B cell (primary cell): Measurements from ENCODE around the gene MGMT.

Experiments used
- CTCF ChIP-seq: fragments of 200-600 bp; IDR thresholded peaks from one replicate; pipeline ENCODE4 v1.8.0; 2022; ENCODE audit warnings: antibody characterized with exemption, mild to moderate bottlenecking
- EZH2 ChIP-seq: IDR thresholded peaks from 2 replicates; pipeline ENCODE4 v1.6.1; 2012; ENCODE audit warnings: borderline replicate concordance, low read depth, mild to moderate bottlenecking, moderate library complexity, low read length; ENCODE audit not compliant: insufficient read depth, poor library complexity, severe bottlenecking

GRCh38 chr10:129793996-129794395 is 327.0 kb downstream of the MGMT start:
- TF ChIP-seq CTCF (no peak), EZH2 (no peak)
